Activated CD8-positive, alpha-beta T cell treated with anti-CD3 and anti-CD28 coated beads for 36 hours (primary cell): Measurements from ENCODE around the gene PDZK1IP1. TPM values are rescaled to one million over a fixed set of nuclear protein-coding genes. Genes with fewer than 3 reads are reported as not detected.

Experiments
- ATAC-seq: fragments of 200-7000 bp; cut with Tn5 transposase; one replicate; pipeline ENCODE4 v1.10.0; 2021; ENCODE audit warnings: mild to moderate bottlenecking, moderate library complexity
- CTCF ChIA-PET: fragments of 350-600 bp; sonication (Branson Sonifier 250); formaldehyde crosslinking; loops from one replicate; lab custom pipeline; 2021; ENCODE audit warnings: antibody characterized with exemption; lab: Charles Lee
- POLR2A ChIA-PET: fragments of 350-600 bp; sonication (Branson Sonifier 250); formaldehyde crosslinking; loops from one replicate; lab custom pipeline; 2021; ENCODE audit warnings: antibody characterized with exemption; lab: Charles Lee
- DNase-seq: peaks from one replicate; pipeline ENCODE4 v3.0.0-alpha.2; 2020
- H3K27ac Mint-ChIP-seq: one replicate; pipeline ENCODE4 v1.8.0; 2021; ENCODE audit warnings: mild to moderate bottlenecking, mixed read lengths
- H3K27me3 Mint-ChIP-seq: one replicate; pipeline ENCODE4 v1.8.0; 2021; ENCODE audit warnings: mixed read lengths
- H3K36me3 Mint-ChIP-seq: one replicate; pipeline ENCODE4 v1.8.0; 2021; ENCODE audit warnings: low read depth, mixed read lengths
- H3K4me1 Mint-ChIP-seq: one replicate; pipeline ENCODE4 v1.8.0; 2021; ENCODE audit warnings: low read depth, mixed read lengths
- H3K4me3 Mint-ChIP-seq: one replicate; pipeline ENCODE4 v1.8.0; 2021; ENCODE audit warnings: mild to moderate bottlenecking, moderate library complexity, mixed read lengths
- H3K9me3 Mint-ChIP-seq: one replicate; pipeline ENCODE4 v1.8.0; 2021; ENCODE audit warnings: mixed read lengths
- intact Hi-C: fragments of 100-400 bp; cut with micrococcal nuclease; formaldehyde crosslinking; loops from one replicate; pipeline ENCODE4 v1.10.0; 2022
- total RNA-seq, 2 experiments: library from RNA; stranded (reverse); gene quantifications; one replicate each; pipeline ENCODE4 v1.2.3, GENCODE V29; 2021
- TF ChIP-seq, protein P1 (sequence below): fragments of 200-600 bp; IDR thresholded peaks from one replicate; pipeline ENCODE4 v1.8.0; 2022; ENCODE audit warnings: antibody characterized with exemption, mild to moderate bottlenecking

PDZK1IP1 gene
- total RNA-seq, 2 experiments from 2014 or later: not detected

DNA sequence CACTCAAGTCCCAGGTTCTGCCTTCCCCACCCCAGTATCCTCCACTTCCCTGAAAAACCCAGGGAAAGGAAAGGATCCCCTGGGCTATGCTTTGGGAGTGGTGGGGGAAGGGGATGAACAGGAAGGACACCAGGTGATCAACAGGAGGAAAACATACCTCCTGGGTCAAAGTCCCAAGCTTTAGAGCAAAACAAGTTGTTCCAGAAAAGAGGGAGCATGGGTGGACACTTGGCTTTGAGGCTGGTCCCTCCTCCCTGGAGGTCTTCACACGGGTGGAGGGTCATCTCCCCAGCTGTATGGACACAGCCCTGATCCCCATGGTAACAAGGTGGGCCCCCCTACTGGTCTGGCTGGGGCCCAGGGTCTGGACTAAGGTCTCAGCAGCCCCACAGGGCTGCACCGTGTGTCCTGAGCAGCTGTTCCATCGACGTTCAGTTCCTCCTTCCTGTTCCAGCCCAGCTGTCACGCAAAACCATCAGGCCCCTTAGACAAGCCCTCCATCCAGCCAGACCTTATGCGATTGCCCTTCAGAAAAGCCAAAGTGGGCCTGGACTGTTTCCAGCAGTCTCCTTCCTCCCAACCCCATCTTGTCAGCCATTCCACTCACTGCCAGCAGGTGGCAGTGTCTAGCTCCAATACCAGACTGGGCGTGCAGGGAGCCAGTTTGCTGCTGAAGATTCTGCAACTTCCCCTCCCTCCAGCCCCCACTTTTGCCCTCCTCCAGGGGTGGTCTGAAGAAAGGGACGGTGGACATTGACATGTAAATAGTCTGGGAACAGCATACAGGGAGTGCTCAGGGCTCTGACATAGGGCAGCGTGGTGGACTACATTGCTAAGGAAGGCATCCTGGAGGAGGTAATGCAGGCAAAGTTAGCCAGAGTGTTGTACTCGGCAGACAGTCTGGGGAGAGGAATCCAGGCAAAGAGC is 2.9 kb upstream of the PDZK1IP1 start:
- ChIA-PET POLR2A (interaction anchor here (1.1 kb wide), 1 partner anchor 13 kb away, joined by 4 read pairs; no protein-coding TSS in a partner anchor), CTCF (interaction anchor here (0.6 to 6.9 kb wide), 38 partner anchors 8 to 534 kb away, joined by 3 to 86 read pairs (median 5); partner anchors contain the start of genes CMPK1 and STIL)
- H3K9me3 Mint-ChIP-seq: no peaks in the 10 kb centered on the region
- intact Hi-C loops: no loop called here
- peak; percentile 79 for DNase-seq
- ATAC-seq: peak; percentile 94
- H3K36me3 Mint-ChIP-seq: no peaks in the 10 kb centered on the region
- H3K4me3 Mint-ChIP-seq: no peak overlapping the region
- no peak overlapping the region for H3K27ac Mint-ChIP-seq
- peaks cover 3% of the 10 kb centered on the region for H3K27me3 Mint-ChIP-seq
- no peaks in the 10 kb centered on the region for H3K4me1 Mint-ChIP-seq
- TF ChIP-seq, protein P1, sequence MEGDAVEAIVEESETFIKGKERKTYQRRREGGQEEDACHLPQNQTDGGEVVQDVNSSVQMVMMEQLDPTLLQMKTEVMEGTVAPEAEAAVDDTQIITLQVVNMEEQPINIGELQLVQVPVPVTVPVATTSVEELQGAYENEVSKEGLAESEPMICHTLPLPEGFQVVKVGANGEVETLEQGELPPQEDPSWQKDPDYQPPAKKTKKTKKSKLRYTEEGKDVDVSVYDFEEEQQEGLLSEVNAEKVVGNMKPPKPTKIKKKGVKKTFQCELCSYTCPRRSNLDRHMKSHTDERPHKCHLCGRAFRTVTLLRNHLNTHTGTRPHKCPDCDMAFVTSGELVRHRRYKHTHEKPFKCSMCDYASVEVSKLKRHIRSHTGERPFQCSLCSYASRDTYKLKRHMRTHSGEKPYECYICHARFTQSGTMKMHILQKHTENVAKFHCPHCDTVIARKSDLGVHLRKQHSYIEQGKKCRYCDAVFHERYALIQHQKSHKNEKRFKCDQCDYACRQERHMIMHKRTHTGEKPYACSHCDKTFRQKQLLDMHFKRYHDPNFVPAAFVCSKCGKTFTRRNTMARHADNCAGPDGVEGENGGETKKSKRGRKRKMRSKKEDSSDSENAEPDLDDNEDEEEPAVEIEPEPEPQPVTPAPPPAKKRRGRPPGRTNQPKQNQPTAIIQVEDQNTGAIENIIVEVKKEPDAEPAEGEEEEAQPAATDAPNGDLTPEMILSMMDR: peak; percentile 90

DNA sequence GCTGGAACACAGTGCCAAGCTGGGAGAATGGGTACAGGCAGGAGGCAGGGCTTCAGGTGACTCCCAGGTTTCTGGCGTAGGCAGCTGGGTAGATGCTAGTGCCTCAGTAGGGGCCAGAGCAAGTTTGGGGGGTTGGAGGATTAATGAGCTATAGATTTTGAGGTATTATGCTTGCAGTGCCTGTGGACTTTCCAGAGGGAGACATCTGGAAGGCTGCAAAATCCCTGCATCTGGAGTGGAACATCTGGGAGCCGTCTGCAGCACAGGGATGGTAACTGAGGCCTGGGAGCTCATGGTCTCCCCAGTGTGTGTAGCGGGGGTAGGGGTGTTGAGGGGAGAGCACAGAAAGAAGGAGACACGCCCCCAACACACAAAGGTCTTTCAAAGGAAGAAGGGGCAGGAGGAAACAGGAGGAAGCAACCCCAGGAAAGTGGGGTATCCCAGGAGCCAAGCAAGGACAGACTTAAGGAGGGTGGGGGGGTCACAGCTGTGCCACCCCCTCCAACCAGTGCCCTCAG is 2.2 kb upstream of the PDZK1IP1 start:
- H3K36me3 Mint-ChIP-seq: no peaks in the 10 kb centered on the region
- H3K27ac Mint-ChIP-seq: no peak overlapping the region
- ChIA-PET POLR2A (no interaction called here), CTCF (interaction anchor here (0.7 to 6.9 kb wide), 23 partner anchors 8 to 534 kb away, joined by 3 to 86 read pairs (median 6); partner anchors contain the start of gene STIL)
- no peak for DNase-seq
- no peaks in the 10 kb centered on the region for H3K4me1 Mint-ChIP-seq
- H3K4me3 Mint-ChIP-seq: no peak overlapping the region
- no peak for ATAC-seq
- TF ChIP-seq, protein P1: no peak
- intact Hi-C loops: no loop called here
- H3K27me3 Mint-ChIP-seq: peaks cover 1% of the 10 kb centered on the region
- H3K9me3 Mint-ChIP-seq: no peaks in the 10 kb centered on the region

DNA sequence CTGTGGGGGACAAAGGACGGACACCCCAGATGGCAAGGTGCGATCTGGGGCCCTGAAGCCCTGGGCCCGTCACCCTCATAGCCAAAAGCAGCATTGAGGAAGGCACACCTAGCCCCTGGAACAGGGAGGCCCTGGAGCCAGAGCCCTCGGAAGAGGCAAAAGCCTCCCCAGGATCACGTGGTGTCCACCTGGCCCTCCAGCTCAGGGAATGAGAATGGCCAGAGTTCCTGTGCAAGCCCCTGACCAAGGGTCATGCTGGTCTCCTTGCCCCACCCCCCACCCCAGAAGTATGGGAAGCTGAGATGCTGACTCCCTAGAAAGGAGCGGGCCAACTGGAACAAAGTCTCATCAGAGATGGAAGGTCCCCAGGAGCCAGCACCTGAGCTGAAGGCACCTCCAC is 1.0 kb upstream of the PDZK1IP1 start:
- TF ChIP-seq, protein P1: no peak
- intact Hi-C loops: no loop called here
- CTCF ChIA-PET: interaction anchor here (1.1 to 6.9 kb wide), 6 partner anchors 10 to 535 kb away, joined by 3 to 86 read pairs (median 10); partner anchors contain the start of gene FOXD2
- DNase-seq (no peak), ATAC-seq (no peak)
- Mint-ChIP-seq H3K27ac (no peak overlapping the region), H3K4me3 (no peak overlapping the region), H3K4me1 (no peaks in the 10 kb centered on the region), H3K9me3 (no peaks in the 10 kb centered on the region), H3K36me3 (no peaks in the 10 kb centered on the region), H3K27me3 (peaks cover 1% of the 10 kb centered on the region)
- POLR2A ChIA-PET: no interaction called here

DNA sequence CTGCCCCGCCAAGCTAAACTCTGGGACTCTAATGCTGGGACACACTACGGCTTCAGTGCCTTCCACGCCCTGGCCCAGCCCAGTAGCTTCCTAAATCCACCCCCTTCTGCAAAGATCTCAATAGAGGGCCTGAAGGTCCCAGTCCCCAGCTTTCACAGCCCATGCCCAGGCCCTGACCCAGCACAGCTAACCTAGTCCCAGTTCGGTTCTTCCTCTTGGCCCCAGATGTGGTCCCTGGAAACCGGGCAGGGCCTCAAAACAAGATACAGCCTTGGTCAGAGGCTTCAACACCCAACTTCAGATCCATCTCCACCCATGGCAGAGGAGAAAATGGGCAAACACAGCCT is 646 bp upstream of the PDZK1IP1 start:
- CTCF ChIA-PET: interaction anchor here (1.3 to 6.9 kb wide), 6 partner anchors 10 to 247 kb away, joined by 4 to 86 read pairs (median 10); partner anchors contain the start of gene FOXD2
- no peak overlapping the region for H3K4me3 Mint-ChIP-seq
- no peaks in the 10 kb centered on the region for H3K9me3 Mint-ChIP-seq
- TF ChIP-seq, protein P1: no peak
- H3K27me3 Mint-ChIP-seq: peaks cover 2% of the 10 kb centered on the region
- POLR2A ChIA-PET: no interaction called here
- DNase-seq: no peak
- no peak for ATAC-seq
- intact Hi-C loops: no loop called here
- no peaks in the 10 kb centered on the region for H3K4me1 Mint-ChIP-seq
- H3K27ac Mint-ChIP-seq: no peak overlapping the region
- no peaks in the 10 kb centered on the region for H3K36me3 Mint-ChIP-seq
